Gastrocnemius medialis (tissue), 4 donors: ENCODE measurements around the gene ZNF470. TPM values are rescaled to one million over a fixed set of nuclear protein-coding genes. Genes with fewer than 3 reads are reported as not detected.

Source experiments
- ATAC-seq, 2 donors: fragments of 150-250 bp; one replicate each; pipeline ENCODE4 v1.9.1; 2016
- DNase-seq, 2 donors: peaks; one replicate each; pipeline ENCODE4 v3.0.0-alpha.2; 2019
- H3K27ac ChIP-seq, 4 donors: fragments of 200-600 bp; sonication (generic); 1 replicate in 1 of 4; 2 replicates in 3 of 4; pipeline ENCODE4 v1.5.1; 2016 to 2018; ENCODE audit warnings: mild to moderate bottlenecking in 2 of 4, moderate library complexity in 1 of 4
- H3K27me3 ChIP-seq, 3 donors: fragments of 200-600 bp; sonication (generic) in 2 of 3; 1 replicate in 1 of 3; 2 replicates in 2 of 3; pipeline versions ENCODE4 v1.5.1 to v1.6.0; 2016 to 2019; ENCODE audit warnings: mild to moderate bottlenecking in 1 of 3, moderate library complexity in 1 of 3
- H3K36me3 ChIP-seq, 2 donors: fragments of 200-600 bp; sonication (generic) in 1 of 2; one replicate each; pipeline ENCODE4 v1.5.1; 2017 to 2018
- H3K4me1 ChIP-seq, 2 donors: fragments of 200-600 bp; sonication (generic) in 1 of 2; one replicate each; pipeline ENCODE4 v1.5.1; 2016 to 2017; ENCODE audit warnings: mild to moderate bottlenecking in 2 of 2
- H3K4me3 ChIP-seq, 4 donors: fragments of 200-600 bp; sonication (generic) in 3 of 4; 1 replicate in 1 of 4; 2 replicates in 3 of 4; pipeline ENCODE4 v1.5.1; 2016 to 2019; ENCODE audit warnings: mild to moderate bottlenecking in 2 of 4
- H3K9me3 ChIP-seq, 3 donors: fragments of 200-600 bp; sonication (generic) in 2 of 3; 1 replicate in 1 of 3; 2 replicates in 2 of 3; pipeline ENCODE4 v1.5.1; 2016 to 2019
- POLR2A ChIP-seq, 2 donors: fragments of 450-650 bp; IDR thresholded peaks; one replicate each; pipeline ENCODE4 v1.6.1; 2017; ENCODE audit warnings: antibody characterized with exemption in 2 of 2, mild to moderate bottlenecking in 2 of 2, moderate library complexity in 2 of 2
- in situ Hi-C, 4 donors: fragments of 200-750 bp; cut with MboI; loops; one replicate each; pipeline versions ENCODE4 v1.15.0 to v1.8.0; 2017; ENCODE audit warnings: low sequenced_read_pairs in 4 of 4
- intact Hi-C: fragments of 100-400 bp; cut with DNase I; formaldehyde crosslinking; loops from one replicate; pipeline ENCODE4 v1.15.1; 2023; ENCODE audit warnings: low total_unique reads
- total RNA-seq, 4 donors: library from RNA; depleted of rRNA; stranded (reverse); fragments of >200 nt; gene quantifications; one replicate each; pipeline versions ENCODE4 v1.1.0 to v1.2.3, GENCODE V29; 2016
- TF ChIP-seq, protein P1 (sequence below), 5 experiments: fragments of 450-650 bp in 3 of 5; fragments of 200-600 bp in 2 of 5; sonication (generic) in 2 of 5; IDR thresholded peaks in 4 of 5; conservative IDR thresholded peaks in 1 of 5; 1 replicate in 4 of 5; 2 replicates in 1 of 5; pipeline ENCODE4 v1.5.1; 2016 to 2019; ENCODE audit warnings: antibody characterized with exemption in 5 of 5, mild to moderate bottlenecking in 3 of 5, moderate library complexity in 3 of 5

Gene ZNF470
- total RNA-seq, 4 donors from 2014 or later: 0.32 to 2.0 (median 0.83) TPM

DNA sequence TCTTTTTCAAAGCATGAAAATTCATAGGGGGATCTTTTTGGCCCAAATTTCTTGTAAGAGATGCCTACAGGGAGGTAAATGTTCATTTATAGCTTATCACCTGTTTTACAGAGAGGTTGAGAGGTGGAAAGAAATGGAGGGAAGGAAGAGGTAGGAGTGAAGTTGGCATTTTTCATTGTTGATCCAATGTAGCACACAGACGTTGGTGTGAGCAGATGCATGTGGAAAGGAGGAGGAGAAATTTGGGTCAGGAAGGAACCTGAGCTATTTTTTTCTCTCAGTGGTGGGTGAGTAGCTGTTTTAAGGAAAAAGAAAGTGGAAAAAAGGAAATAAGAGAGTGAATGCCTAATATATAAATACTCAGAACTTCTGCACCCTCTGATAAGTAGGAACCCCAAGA, 65.8 kb downstream of the ZNF470 start:
- TF ChIP-seq, protein P1, sequence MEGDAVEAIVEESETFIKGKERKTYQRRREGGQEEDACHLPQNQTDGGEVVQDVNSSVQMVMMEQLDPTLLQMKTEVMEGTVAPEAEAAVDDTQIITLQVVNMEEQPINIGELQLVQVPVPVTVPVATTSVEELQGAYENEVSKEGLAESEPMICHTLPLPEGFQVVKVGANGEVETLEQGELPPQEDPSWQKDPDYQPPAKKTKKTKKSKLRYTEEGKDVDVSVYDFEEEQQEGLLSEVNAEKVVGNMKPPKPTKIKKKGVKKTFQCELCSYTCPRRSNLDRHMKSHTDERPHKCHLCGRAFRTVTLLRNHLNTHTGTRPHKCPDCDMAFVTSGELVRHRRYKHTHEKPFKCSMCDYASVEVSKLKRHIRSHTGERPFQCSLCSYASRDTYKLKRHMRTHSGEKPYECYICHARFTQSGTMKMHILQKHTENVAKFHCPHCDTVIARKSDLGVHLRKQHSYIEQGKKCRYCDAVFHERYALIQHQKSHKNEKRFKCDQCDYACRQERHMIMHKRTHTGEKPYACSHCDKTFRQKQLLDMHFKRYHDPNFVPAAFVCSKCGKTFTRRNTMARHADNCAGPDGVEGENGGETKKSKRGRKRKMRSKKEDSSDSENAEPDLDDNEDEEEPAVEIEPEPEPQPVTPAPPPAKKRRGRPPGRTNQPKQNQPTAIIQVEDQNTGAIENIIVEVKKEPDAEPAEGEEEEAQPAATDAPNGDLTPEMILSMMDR (IDR thresholded peaks at IDR 0.05 in 4 of 5, conservative IDR thresholded peaks at IDR 0.05 in 1 of 5): no peak
- TF ChIP-seq POLR2A (IDR thresholded peaks at IDR 0.05): no peak
- Histone ChIP-seq H3K36me3 (peaks cover 0 to 4% of the 10 kb centered on the region in 2 donors), H3K4me3 (no peak overlapping the region), H3K9me3 (peaks cover 0 to 12% (median 0%) of the 10 kb centered on the region in 3 donors), H3K27me3 (no peaks in the 10 kb centered on the region), H3K27ac (no peak overlapping the region), H3K4me1 (no peaks in the 10 kb centered on the region)
- no peak for DNase-seq
- no peak for ATAC-seq
- intact Hi-C loops (no loop called here), in situ Hi-C loops (no loop called here)

DNA sequence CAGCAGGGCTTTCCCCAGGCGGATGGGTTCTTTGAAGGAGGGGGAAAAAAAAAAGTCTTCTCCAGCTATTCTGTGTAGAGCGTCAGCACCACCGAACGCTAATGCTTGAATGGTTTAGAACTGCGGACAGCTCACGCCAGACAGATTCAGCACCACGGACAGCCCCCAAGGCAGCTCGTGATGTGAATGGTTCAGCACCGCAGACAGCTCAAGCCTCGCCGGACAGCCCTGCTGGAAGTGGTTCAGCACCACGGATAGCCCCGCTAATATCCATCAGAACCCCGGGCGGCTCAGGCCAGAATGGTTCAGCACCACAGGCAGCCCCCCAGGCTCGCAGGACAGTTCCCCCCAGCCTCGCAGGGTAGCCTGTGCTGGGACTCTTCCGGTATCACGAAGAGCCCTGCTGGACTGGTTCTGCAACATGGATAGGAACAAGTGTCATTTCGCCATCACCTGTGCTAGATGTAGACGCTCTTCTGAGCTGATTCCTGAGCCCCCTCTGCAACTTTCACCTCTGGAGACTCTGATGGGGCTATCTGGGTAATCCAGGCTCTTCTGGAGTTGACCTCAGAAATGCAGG, 70.8 kb downstream of the ZNF470 start:
- Histone ChIP-seq H3K4me1 (no peaks in the 10 kb centered on the region), H3K36me3 (no peaks in the 10 kb centered on the region), H3K27me3 (peaks cover 0 to 6% (median 5%) of the 10 kb centered on the region in 3 donors), H3K9me3 (no peaks in the 10 kb centered on the region), H3K4me3 (no peak overlapping the region), H3K27ac (no peak overlapping the region)
- no peak for ATAC-seq
- intact Hi-C loops (no loop called here), in situ Hi-C loops (no loop called here)
- DNase-seq: no peak
- no peak for TF ChIP-seq POLR2A (IDR thresholded peaks at IDR 0.05)
- TF ChIP-seq, protein P1 (IDR thresholded peaks at IDR 0.05 in 4 of 5, conservative IDR thresholded peaks at IDR 0.05 in 1 of 5): no peak

Other genes with a start within 250 kb of the ZNF470 start
- gene ZNF582, start 173.9 kb upstream of the ZNF470 start, total RNA-seq: 1 to 10 TPM in 2 of 4 donors, under 1 TPM in 2; 0.22 to 1.9 (median 0.83) TPM
- 1 to 10 TPM; 3.5 to 9.2 (median 4.3) TPM for gene ZNF583, start 163.1 kb upstream of the ZNF470 start, total RNA-seq
- under 1 TPM; 0.24 to 0.78 (median 0.48) TPM for gene ZNF667, start 90.1 kb upstream of the ZNF470 start, total RNA-seq
- gene ZNF471, start 59.6 kb upstream of the ZNF470 start, total RNA-seq: 1 to 10 TPM in 3 of 4 donors, under 1 TPM in 1; 0.56 to 3.8 (median 3.2) TPM
- gene ZFP28, start 28.5 kb upstream of the ZNF470 start, total RNA-seq: 1 to 10 TPM; 2.6 to 5.7 (median 4.9) TPM
- gene ZNF71, start 27.8 kb downstream of the ZNF470 start, total RNA-seq: 1 to 10 TPM; 6.7 to 7.5 (median 7.4) TPM
- under 1 TPM in 1 of 4 donors, not detected in 3; 0.39 TPM for gene SMIM17, start 75.7 kb downstream of the ZNF470 start, total RNA-seq
- gene ZNF835, start 104.3 kb downstream of the ZNF470 start, total RNA-seq: 1 to 10 TPM in 2 of 4 donors, under 1 TPM in 2; 0.27 to 2.4 (median 0.71) TPM